Kidney epithelial cell (primary cell): ENCODE measurements around the gene FAM210B. TPM values are rescaled to one million over a fixed set of nuclear protein-coding genes. Genes with fewer than 3 reads are reported as not detected.
A peak's percentile ranks its signal among the peaks of the same experiment; 100 is the strongest.

ENCODE experiments used
- DNase-seq: peaks from one replicate; pipeline ENCODE4 v3.0.0-alpha.2; 2010; ENCODE audit warnings: low read depth
- H3K27me3 ChIP-seq: 2 replicates; pipeline ENCODE4 v1.6.0; 2011; ENCODE audit warnings: low read length; ENCODE audit not compliant: control insufficient read depth, insufficient read depth
- H3K36me3 ChIP-seq: 2 replicates; pipeline ENCODE4 v1.5.1; 2011; ENCODE audit warnings: low read length; ENCODE audit not compliant: control insufficient read depth, insufficient read depth
- H3K4me3 ChIP-seq: 2 replicates; pipeline ENCODE4 v1.5.1; 2011; ENCODE audit warnings: low read depth, mild to moderate bottlenecking, control low read depth, low read length
- CTCF ChIP-seq: IDR thresholded peaks from 2 replicates; pipeline ENCODE4 v1.5.1; 2011; ENCODE audit warnings: mild to moderate bottlenecking, moderate library complexity, low read length, control low read depth, inconsistent platforms; ENCODE audit not compliant: insufficient read depth, poor library complexity, severe bottlenecking
- total RNA-seq: library from RNA; depleted of rRNA; stranded (reverse); fragments of >200 nt; gene quantifications from 2 replicates; pipeline ENCODE4 v1.2.3, GENCODE V29; 2015

FAM210B gene
- total RNA-seq, 1 donor from 2014 or later, result 59.7 TPM

- DNase-seq, result no peak
- H3K4me3 ChIP-seq, result no peak overlapping the region
- peaks cover 2% of the 10 kb centered on the region for H3K27me3 ChIP-seq
- TF ChIP-seq CTCF, result no peak
- H3K36me3 ChIP-seq, result no peaks in the 10 kb centered on the region
These were observed 5.4 kb upstream of the FAM210B start for GRCh38 chr20:56353356-56353755.

GRCh38 chr20:56358070-56358469, 704 bp upstream of the FAM210B start:
- Histone ChIP-seq H3K27me3 (no peaks in the 10 kb centered on the region), H3K36me3 (no peaks in the 10 kb centered on the region), H3K4me3 (no peak overlapping the region)
- no peak for DNase-seq
- no peak for TF ChIP-seq CTCF

- Histone ChIP-seq H3K4me3 (peak overlapping the region; percentile 77), H3K36me3 (no peaks in the 10 kb centered on the region), H3K27me3 (no peaks in the 10 kb centered on the region)
- TF ChIP-seq CTCF, result no peak
- DNase-seq, result no peak
These were observed 698 bp downstream of the FAM210B start for GRCh38 chr20:56359212-56360132.

- TF ChIP-seq CTCF, result no peak
- Histone ChIP-seq H3K36me3 (no peaks in the 10 kb centered on the region), H3K27me3 (no peaks in the 10 kb centered on the region)
These were observed 1.5 kb downstream of the FAM210B start for GRCh38 chr20:56360133-56360907.

GRCh38 chr20:56360908-56361205, 2.1 kb downstream of the FAM210B start:
- no peak overlapping the region for H3K4me3 ChIP-seq
- no peaks in the 10 kb centered on the region for H3K36me3 ChIP-seq
- no peak for TF ChIP-seq CTCF
- no peak for DNase-seq
- H3K27me3 ChIP-seq, result no peaks in the 10 kb centered on the region

More at GRCh38 chr20:56360133-56360907, 1.5 kb downstream of the FAM210B start:
- peak overlapping the region; percentile 77 for H3K4me3 ChIP-seq
- DNase-seq, result no peak
